CD4-positive, alpha-beta T cell (primary cell): ENCODE results near the gene CCR5AS.
A peak's percentile ranks its signal among the peaks of the same experiment; 100 is the strongest.

ENCODE experiments used
- ATAC-seq: fragments of 200-7000 bp; cut with Tn5 transposase; one replicate; pipeline ENCODE4 v1.10.0; 2022; ENCODE audit warnings: mild to moderate bottlenecking; ENCODE audit not compliant: poor library complexity
- CTCF ChIA-PET: fragments of 350-600 bp; sonication (Branson Sonifier 250); formaldehyde crosslinking; loops from one replicate; lab custom pipeline; 2021; ENCODE audit warnings: antibody characterized with exemption, inconsistent platforms; lab: Charles Lee
- POLR2A ChIA-PET: fragments of 350-600 bp; sonication (Branson Sonifier 250); formaldehyde crosslinking; loops from one replicate; lab custom pipeline; 2021; ENCODE audit warnings: antibody characterized with exemption, inconsistent platforms; lab: Charles Lee
- DNase-seq, 14 experiments: peaks; one replicate each; pipeline ENCODE4 v3.0.0-alpha.2; 2013 to 2020; ENCODE audit warnings: mixed read lengths in 2 of 14
- H3K27ac ChIP-seq, 2 donors: one replicate each; pipeline versions ENCODE4 v1.5.1 to v1.7.0; 2013; ENCODE audit warnings: low read length in 2 of 2, low read depth in 1 of 2, mild to moderate bottlenecking in 1 of 2
- H3K27me3 ChIP-seq, 2 experiments: 1 replicate in 1 of 2; 2 replicates in 1 of 2; pipeline versions ENCODE4 v1.6.1 to v1.7.0; 2013; ENCODE audit warnings: low read length in 2 of 2, control low read depth in 1 of 2, mild to moderate bottlenecking in 1 of 2, moderate library complexity in 1 of 2; ENCODE audit not compliant: insufficient read depth in 2 of 2, control insufficient read depth in 1 of 2
- H3K36me3 ChIP-seq: one replicate; pipeline ENCODE4 v1.6.1; 2013; ENCODE audit warnings: low read length, control low read depth; ENCODE audit not compliant: insufficient read depth
- H3K4me1 ChIP-seq: one replicate; pipeline ENCODE4 v1.6.1; 2013; ENCODE audit warnings: low read length, control low read depth; ENCODE audit not compliant: insufficient read depth
- H3K4me3 ChIP-seq: one replicate; pipeline ENCODE4 v1.5.1; 2013; ENCODE audit warnings: mild to moderate bottlenecking, low read length, moderate library complexity
- H3K9me3 ChIP-seq, 2 experiments: 1 replicate in 1 of 2; 2 replicates in 1 of 2; pipeline versions ENCODE4 v1.6.1 to v1.7.0; 2013; ENCODE audit warnings: low read length in 2 of 2, mild to moderate bottlenecking in 2 of 2, control low read depth in 1 of 2, moderate library complexity in 1 of 2; ENCODE audit not compliant: control insufficient read depth in 1 of 2, insufficient read depth in 1 of 2
- H3K27ac Mint-ChIP-seq: one replicate; pipeline ENCODE4 v1.8.0; 2020; ENCODE audit warnings: mixed read lengths
- H3K27me3 Mint-ChIP-seq: one replicate; pipeline ENCODE4 v1.8.0; 2021; ENCODE audit warnings: mixed read lengths
- H3K36me3 Mint-ChIP-seq: one replicate; pipeline ENCODE4 v1.8.0; 2021; ENCODE audit warnings: low read depth, mixed read lengths
- H3K4me1 Mint-ChIP-seq: one replicate; pipeline ENCODE4 v1.8.0; 2021; ENCODE audit warnings: low read depth, mixed read lengths
- H3K4me3 Mint-ChIP-seq: one replicate; pipeline ENCODE4 v1.8.0; 2020; ENCODE audit warnings: mild to moderate bottlenecking, mixed read lengths
- H3K9me3 Mint-ChIP-seq: one replicate; pipeline ENCODE4 v1.8.0; 2020; ENCODE audit warnings: mixed read lengths
- CTCF ChIP-seq: fragments of 200-600 bp; IDR thresholded peaks from one replicate; pipeline ENCODE4 v1.8.0; 2022; ENCODE audit warnings: antibody characterized with exemption, mild to moderate bottlenecking
- intact Hi-C, 2 experiments: fragments of 100-400 bp; cut with DNase I in 1 of 2; cut with micrococcal nuclease in 1 of 2; formaldehyde crosslinking; loops; one replicate each; pipeline versions ENCODE4 v1.15.1 to v1.9.0; 2023 to 2025; cut with DNase I, micrococcal nuclease

CCR5AS gene

GRCh38 chr3:46365041-46365440 lies 41.8 kb downstream of the CCR5AS start:
- H3K27ac Mint-ChIP-seq = no peak overlapping the region
- no peak for TF ChIP-seq CTCF
- peaks cover 62% of the 10 kb centered on the region for H3K4me1 ChIP-seq
- H3K9me3 ChIP-seq = no peaks in the 10 kb centered on the region
- H3K27me3 Mint-ChIP-seq = no peaks in the 10 kb centered on the region
- H3K4me1 Mint-ChIP-seq = peaks cover 33% of the 10 kb centered on the region
- intact Hi-C loops = no loop called here
- no peak for DNase-seq
- H3K4me3 ChIP-seq = no peak overlapping the region
- H3K27ac ChIP-seq = no peak overlapping the region
- H3K27me3 ChIP-seq = no peaks in the 10 kb centered on the region
- H3K4me3 Mint-ChIP-seq = no peak overlapping the region
- H3K36me3 ChIP-seq = no peaks in the 10 kb centered on the region
- no peaks in the 10 kb centered on the region for H3K9me3 Mint-ChIP-seq
- ChIA-PET POLR2A (no interaction called here), CTCF (interaction anchor here (1.0 to 1.6 kb wide), 2 partner anchors 10 to 89 kb away, joined by 3 to 8 read pairs; no protein-coding TSS in a partner anchor)
- no peak for ATAC-seq
- no peaks in the 10 kb centered on the region for H3K36me3 Mint-ChIP-seq

GRCh38 chr3:46361408-46362283 lies 45.2 kb downstream of the CCR5AS start:
- Histone ChIP-seq H3K4me1 (peaks cover 60% of the 10 kb centered on the region), H3K27me3 (no peaks in the 10 kb centered on the region), H3K4me3 (no peak overlapping the region), H3K9me3 (no peaks in the 10 kb centered on the region), H3K36me3 (peaks cover 14% of the 10 kb centered on the region), H3K27ac (peak overlapping the region in 1 of 2 donors; percentile 10)
- TF ChIP-seq CTCF = no peak
- intact Hi-C loops = no loop called here
- CTCF ChIA-PET = interaction anchor here (3.1 kb wide), 1 partner anchor 85 kb away, joined by 8 read pairs; no protein-coding TSS in a partner anchor
- Mint-ChIP-seq H3K9me3 (no peaks in the 10 kb centered on the region), H3K27me3 (no peaks in the 10 kb centered on the region), H3K4me1 (peaks cover 11% of the 10 kb centered on the region), H3K27ac (peak overlapping the region; percentile 37), H3K4me3 (no peak overlapping the region), H3K36me3 (no peaks in the 10 kb centered on the region)
- DNase-seq (peak in 2 of 14 experiments; percentile 56 to 62), ATAC-seq (no peak)
- POLR2A ChIA-PET = interaction anchor here (1.5 kb wide), 1 partner anchor 9 kb away, joined by 3 read pairs; the partner anchor contains the start of gene CCR5

- Mint-ChIP-seq H3K36me3 (no peaks in the 10 kb centered on the region), H3K9me3 (no peaks in the 10 kb centered on the region), H3K4me1 (peaks cover 11% of the 10 kb centered on the region), H3K4me3 (no peak overlapping the region), H3K27ac (peak overlapping the region; percentile 37), H3K27me3 (no peaks in the 10 kb centered on the region)
- peaks cover 14% of the 10 kb centered on the region for H3K36me3 ChIP-seq
- no peak for TF ChIP-seq CTCF
- POLR2A ChIA-PET = interaction anchor here (1.5 kb wide), 1 partner anchor 10 kb away, joined by 3 read pairs; the partner anchor contains the start of gene CCR5
- H3K27me3 ChIP-seq = no peaks in the 10 kb centered on the region
- no peaks in the 10 kb centered on the region for H3K9me3 ChIP-seq
- DNase-seq (peak in 2 of 14 experiments; percentile 44 to 64), ATAC-seq (no peak)
- CTCF ChIA-PET = interaction anchor here (3.1 kb wide), 1 partner anchor 85 kb away, joined by 8 read pairs; no protein-coding TSS in a partner anchor
- H3K27ac ChIP-seq = peak overlapping the region in 1 of 2 donors; percentile 10
- intact Hi-C loops = no loop called here
- H3K4me1 ChIP-seq = peaks cover 65% of the 10 kb centered on the region
- no peak overlapping the region for H3K4me3 ChIP-seq
These were observed 46.0 kb downstream of the CCR5AS start for GRCh38 chr3:46360907-46361306.
